Measurements from ENCODE around the gene HEATR5A.

- TF ChIP-seq CTCF (IDR thresholded peaks at IDR 0.05) (no peak), POLR2A (IDR thresholded peaks at IDR 0.05) (peak in 1 of 4 donors; percentile 22)
Measured at GRCh38 chr14:31263485-31264133, 156.7 kb downstream of the HEATR5A start.

Data from esophagus squamous epithelium (tissue), 4 donors.